ENCODE results near the gene MCM9.

MCM9 gene

GRCh38 chr6:118934461-118935330 is at the start of gene MCM9:
MCM9 (minus strand) TSS chr6:118935159; CDS start chr6:118931723, 3,436 bp downstream.
- peak; percentile 93 for DNase-seq

DNA sequence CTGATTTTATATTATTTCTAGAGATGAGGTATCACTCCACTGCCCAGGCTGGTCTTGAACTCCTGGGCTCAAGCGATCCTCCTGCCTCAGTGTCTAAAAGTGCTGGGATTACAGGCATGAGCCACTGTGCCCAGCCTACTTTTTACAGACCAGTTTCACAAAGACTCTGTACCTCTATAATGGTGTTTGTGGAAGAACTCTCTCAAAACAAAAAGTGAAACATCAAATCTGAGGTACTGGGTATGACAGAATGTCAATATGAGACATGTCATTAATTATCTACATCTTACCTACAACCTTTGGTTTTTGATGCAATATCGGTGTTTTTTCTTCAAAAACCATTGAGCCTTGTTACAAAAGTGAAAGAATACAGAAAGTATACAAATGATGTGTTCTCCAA is 49.4 kb upstream of the MCM9 start:
- peak; percentile 8 for DNase-seq

DNA sequence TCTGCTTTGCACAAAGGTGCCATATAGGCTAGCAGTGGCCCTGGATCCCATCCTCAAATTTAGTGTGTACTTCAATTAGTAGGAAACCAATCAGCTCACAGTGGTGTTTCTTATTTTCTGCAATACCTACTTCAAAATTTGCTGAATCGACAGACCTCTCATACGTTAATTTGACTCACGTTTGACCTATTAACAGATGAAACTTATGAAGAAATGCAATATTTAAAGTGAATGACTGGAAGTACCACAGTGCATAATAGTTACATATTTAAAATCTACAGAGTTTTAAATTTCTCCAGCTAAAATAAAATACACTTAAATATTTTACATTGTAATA is 47.6 kb upstream of the MCM9 start:
- DNase-seq = no peak

DNA sequence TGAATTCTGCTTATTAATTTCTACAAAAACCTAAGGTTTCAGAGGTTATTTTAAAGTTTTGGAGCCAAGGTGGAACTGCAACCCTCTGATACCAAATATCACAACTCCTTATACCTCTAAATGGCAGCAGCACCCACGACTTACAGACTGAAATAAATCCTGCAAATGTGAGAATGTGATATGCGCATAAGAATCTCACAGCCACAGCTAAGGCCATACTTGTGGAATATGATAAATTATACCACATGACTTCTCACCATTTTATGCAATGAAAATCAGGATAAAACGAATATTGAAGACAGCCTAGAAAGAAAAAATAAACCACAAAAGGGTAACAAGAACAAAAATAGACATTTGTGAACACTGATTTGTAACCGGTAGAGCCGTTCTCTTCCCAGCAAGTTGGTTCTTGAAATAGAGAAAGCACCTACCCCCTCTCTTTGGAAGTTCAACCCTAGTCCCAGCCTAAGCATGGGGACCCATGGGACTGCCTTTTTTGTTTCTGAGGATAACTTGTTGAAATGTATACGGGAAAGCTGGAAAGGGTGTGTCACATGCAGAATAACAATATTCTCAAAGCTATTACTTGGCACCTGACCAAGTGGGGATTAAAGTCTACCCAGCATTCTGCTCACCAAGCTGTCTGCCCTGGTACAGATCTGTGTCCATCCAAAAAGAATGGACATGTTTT is 47.1 kb upstream of the MCM9 start:
- DNase-seq = no peak

GRCh38 chr6:118980063-118980462 is 45.1 kb upstream of the MCM9 start:
- no peak for DNase-seq

DNA sequence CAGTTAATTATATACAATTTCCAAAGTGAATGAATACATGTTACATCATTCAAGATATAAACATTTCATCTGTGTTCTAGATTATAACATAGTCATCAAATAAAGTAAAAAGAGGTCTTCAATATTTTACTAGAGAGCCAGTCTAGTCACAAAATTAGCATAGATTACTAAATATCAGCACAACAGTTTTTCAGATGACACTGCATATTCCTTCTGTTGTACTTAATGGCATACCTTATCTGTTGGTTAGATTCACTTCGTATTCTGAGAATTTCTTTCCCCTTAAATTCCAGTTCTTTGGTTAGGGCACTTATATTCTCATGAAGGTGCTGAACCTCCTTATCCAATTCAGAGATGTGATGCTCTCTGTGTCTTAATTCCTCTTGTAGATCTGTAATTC is 39.8 kb upstream of the MCM9 start:
- no peak for DNase-seq

DNA sequence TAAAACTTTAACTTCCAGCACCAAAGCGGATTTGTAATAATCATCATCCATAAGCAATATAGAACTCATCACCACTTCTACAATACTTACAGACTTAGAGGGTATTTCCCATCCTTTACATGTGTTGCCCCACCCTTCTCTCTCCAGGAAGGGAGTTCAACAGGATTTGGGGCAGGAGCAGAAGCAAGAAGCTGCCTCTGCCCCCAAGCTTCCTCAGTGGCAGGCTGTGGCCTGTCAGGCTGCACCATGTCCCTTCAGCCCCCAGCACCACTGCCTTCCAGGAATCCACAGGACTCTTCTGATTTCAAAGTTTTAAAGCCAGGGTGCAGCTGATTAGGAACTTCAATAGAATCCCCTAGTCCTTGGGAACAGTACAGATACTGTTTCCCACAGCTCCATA is 36.7 kb upstream of the MCM9 start:
- DNase-seq = no peak

DNA sequence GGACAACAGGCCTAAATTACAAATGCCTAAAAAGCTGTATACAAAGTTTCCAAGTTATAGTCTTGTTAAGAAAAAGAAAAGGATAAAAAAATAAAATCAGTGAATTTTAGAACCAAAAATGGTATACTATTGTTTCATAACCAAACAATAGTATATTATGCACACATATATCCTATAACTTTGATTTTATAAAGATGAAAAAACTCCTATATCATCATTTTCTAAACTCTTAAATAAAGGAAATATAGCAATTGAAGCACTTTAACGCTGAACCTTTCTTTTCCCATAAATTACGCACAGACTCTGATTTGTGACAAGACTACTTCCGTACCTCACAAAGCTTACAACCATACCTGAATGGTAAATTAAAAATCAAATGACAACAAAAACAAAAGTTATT is 35.9 kb upstream of the MCM9 start:
- DNase-seq = no peak

DNA sequence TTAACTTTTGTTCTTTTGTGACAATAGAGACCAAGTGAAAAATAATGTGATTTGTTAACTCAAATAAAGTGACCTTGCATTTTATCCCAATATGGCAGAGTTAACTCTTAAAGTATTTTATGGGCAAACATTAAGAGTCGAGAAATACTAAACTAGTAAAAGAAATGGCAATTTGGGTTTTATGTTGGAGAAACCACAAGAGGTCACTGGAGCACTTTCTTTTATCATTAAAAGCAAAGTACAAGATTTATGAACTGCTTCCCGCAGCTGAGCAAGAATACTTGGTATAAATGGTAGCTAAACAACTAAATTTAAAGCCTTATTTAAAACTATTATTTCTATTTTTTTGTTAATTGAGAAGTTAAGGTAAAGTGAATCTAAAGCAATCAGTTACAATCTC is 33.5 kb upstream of the MCM9 start:
- DNase-seq = peak; percentile 17

DNA sequence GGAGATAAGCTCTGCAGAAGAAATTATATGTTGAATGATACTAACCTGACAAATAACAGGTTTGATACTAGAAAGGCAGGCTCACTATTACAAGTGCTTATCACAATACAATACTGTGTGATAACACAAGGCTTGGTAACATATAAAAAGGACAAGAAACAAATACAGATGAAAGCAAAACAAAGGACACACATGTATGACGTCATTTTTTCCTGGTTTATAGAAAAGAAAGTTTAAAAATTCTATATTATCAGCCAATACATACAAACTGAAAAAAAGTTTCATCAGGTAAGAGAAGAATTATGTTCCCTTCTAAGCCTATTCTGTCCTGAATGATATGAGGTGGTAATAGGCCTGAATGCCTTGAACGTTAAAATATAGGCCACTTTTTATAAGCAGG is 32.3 kb upstream of the MCM9 start:
- DNase-seq = no peak

GRCh38 chr6:118965843-118966370 is 30.9 kb upstream of the MCM9 start:
- no peak for DNase-seq

DNA sequence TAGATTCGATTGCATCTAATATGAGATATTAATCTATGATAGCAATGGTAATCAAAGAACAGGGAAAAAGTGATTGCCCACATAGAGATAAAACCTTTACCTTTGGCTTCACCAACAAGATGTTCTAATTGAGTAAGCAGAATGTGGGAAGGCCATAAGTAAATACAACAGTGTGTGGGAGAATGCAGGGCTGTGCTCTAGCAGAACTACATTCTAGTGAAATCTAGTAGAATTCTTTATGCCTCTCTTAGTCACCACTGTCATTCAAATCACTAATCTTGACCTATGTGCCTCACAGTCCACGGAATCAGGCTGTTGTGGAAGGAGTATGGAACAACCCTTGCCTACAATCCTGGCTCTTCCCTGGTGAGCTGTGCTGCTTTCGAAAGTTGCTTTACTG is 30.4 kb upstream of the MCM9 start:
- no peak for DNase-seq

- DNase-seq = no peak
Observed at GRCh38 chr6:118963003-118963402, 28.0 kb upstream of the MCM9 start.

DNA sequence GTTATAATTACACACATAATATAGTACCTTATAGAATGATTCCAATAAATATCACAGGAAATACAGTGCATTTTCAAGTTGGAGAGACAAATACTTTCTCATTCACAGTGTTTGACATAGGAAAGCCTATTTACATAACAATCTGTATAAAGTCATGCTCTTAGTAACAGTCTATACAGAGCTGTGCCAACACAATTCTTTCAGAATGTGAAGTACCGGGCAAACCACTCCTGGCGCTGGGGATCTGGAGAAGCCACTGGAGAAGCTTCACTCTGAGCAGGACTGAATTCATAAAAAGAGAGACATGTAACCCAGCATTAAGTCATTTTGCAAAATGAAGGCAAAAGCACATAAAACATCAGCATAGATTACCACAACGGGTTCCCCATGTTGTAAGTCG is 24.9 kb upstream of the MCM9 start:
- DNase-seq = no peak

DNA sequence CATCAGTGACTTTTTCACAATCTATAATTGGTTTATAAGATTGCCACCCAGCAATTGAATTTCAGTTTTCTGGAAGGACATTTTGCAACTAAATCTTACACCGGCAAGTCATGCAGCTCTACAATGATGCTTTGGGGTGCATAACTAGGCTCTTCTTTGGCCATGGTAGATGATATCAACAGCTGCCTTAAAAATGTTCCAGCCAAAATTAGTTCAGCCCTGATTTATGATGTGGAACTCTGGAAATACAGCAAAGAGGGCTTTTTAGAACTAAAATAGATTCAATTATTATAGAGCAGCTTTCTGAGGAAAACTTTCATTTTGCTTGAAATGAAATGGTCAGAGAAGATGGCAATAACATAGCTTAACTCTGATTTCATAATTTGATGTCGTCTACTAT is 18.4 kb upstream of the MCM9 start:
- DNase-seq = no peak

DNA sequence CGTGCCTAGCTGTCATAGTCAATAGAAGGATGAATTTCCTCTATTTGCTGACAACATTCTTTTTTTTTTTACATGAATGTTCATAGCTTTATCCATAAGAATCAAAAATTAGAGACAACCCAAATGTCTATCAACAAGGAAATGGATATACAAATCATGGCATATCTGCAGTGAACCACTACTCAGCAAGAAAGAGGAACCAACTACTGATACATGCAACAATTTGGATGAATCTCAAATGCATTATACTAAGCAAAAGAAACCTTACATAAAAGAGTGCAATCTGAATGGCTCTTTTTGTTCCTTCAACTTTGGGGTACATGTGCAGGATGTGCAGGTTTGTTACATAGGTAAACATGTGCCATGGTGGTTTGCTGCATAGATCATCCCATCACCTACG is 17.7 kb upstream of the MCM9 start:
- DNase-seq = no peak

GRCh38 chr6:118945217-118945616 is 10.3 kb upstream of the MCM9 start:
- DNase-seq = no peak

DNA sequence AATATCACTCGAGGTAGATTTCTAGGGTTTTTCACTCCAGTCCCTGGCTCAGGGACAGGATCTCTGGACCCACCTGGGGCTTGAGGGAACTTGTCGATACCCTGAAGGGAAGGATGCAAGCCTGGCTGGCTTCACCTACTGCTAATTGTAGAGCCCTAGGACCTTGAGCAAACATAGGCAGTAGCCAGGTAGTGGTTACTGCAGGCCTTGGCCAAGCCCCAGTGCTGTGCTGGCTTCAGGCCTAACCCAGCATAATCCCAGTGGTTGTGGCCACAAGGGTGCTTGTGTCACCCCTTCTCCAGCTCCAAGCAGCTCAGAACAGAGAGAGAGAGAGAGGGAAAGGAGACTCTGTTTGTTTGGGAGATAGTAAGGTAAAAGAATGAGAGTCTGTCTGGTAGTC is 5.8 kb upstream of the MCM9 start:
- DNase-seq = no peak

GRCh38 chr6:118939683-118940082 is 4.7 kb upstream of the MCM9 start:
- no peak for DNase-seq

DNA sequence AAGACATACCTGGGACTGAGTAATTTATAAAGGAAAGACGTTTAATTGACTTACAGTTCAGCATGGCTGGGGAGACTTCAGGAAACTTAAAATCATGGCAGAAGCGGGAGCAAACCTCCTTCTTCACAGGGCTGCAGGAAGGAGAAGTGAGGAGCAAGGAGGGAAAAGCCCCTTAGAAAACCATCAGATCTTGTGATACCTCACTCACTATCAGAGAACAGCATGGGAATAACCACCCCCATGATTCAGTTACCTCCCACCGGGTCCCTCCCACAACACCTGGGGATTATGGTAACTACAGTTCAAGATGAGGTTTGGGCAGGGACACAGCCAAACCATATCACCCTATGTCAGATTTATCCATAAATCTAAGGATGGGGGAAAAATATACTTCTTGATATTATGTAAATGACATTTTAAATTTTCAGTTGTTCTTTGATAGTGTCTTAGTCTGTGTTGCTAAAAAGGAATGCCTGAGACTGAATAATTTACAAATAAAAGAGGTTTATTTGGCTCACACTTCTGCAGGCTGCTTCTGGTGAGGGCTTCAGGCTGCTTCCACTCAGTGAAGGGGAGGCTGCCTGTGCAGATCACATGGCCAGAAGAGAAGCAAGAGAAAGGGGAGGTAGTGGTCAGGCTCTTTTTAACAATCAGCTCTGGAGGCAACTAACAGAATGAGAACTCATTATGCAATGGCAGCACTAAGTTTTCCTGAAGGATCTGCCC is 1.2 kb upstream of the MCM9 start:
- no peak for DNase-seq

DNA sequence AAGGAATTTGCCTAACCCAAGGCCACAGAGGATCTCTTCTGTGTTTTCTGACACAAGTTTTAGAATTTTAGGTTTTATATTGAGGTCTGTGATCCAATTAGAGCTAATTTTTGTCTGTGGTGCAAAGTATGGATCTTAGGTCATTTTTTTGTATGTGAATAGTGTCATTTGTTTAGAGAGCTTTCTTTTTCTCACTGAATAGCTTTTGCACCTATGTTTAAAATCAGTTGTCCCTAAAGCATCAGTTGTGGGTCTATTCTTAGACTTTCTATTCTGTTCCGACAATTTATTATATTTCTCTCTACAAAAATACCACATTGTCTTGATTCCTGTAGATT is 341 bp upstream of the MCM9 start:
- DNase-seq = no peak

GRCh38 chr6:118933855-118934460 is 1.0 kb downstream of the MCM9 start:
- no peak for DNase-seq

GRCh38 chr6:118932421-118932820 is 2.5 kb downstream of the MCM9 start:
- no peak for DNase-seq
